HepG2 (cell line): ENCODE data around the gene PCDHGA1. TPM values are rescaled to one million over a fixed set of nuclear protein-coding genes. Genes with fewer than 3 reads are reported as not detected.

ENCODE experiments used
- ATM ChIP-seq: fragments of 450-650 bp; IDR thresholded peaks from 2 replicates; pipeline ENCODE4 v1.7.1; 2017; ENCODE audit warnings: mild to moderate bottlenecking, borderline replicate concordance
- BCLAF1 ChIP-seq: fragments of 450-650 bp; IDR thresholded peaks from 2 replicates; pipeline ENCODE4 v1.6.1; 2017; ENCODE audit warnings: mild to moderate bottlenecking
- CEBPB ChIP-seq: IDR thresholded peaks from 2 replicates; pipeline ENCODE4 v1.6.1; 2011; ENCODE audit warnings: low read depth, low read length, improper control_type of control experiment, borderline replicate concordance
- JUND ChIP-seq: sonication (generic); formaldehyde crosslinking; IDR thresholded peaks from 2 replicates; pipeline ENCODE4 v1.8.0; 2022; ENCODE audit warnings: mild to moderate bottlenecking, missing genetic modification reagents
- NFYB ChIP-seq: sonication (generic); formaldehyde crosslinking; IDR thresholded peaks from 2 replicates; pipeline ENCODE4 v1.4.0; 2020; ENCODE audit warnings: missing genetic modification reagents
- SATB2 ChIP-seq: sonication (generic); formaldehyde crosslinking; IDR thresholded peaks from 2 replicates; pipeline ENCODE4 v1.5.0; 2020; ENCODE audit warnings: missing genetic modification reagents
- ZFP1 ChIP-seq: IDR thresholded peaks from 2 replicates; pipeline ENCODE4 v1.6.1; 2016
- ZFP41 ChIP-seq: sonication (generic); formaldehyde crosslinking; IDR thresholded peaks from 2 replicates; pipeline ENCODE4 v1.4.0; 2020; ENCODE audit warnings: mild to moderate bottlenecking, missing genetic modification reagents, borderline replicate concordance
- ZNF280D ChIP-seq: sonication (generic); formaldehyde crosslinking; IDR thresholded peaks from 2 replicates; pipeline ENCODE4 v1.5.1; 2020; ENCODE audit warnings: mild to moderate bottlenecking, missing genetic modification reagents
- ZNF331 ChIP-seq: sonication (generic); formaldehyde crosslinking; IDR thresholded peaks from 2 replicates; pipeline ENCODE4 v1.4.0; 2020; ENCODE audit warnings: missing genetic modification reagents
- ZNF550 ChIP-seq: sonication (generic); formaldehyde crosslinking; IDR thresholded peaks from 2 replicates; pipeline ENCODE4 v1.4.0; 2020; ENCODE audit warnings: mild to moderate bottlenecking, missing genetic modification reagents, borderline replicate concordance
- ZSCAN21 ChIP-seq: sonication (generic); formaldehyde crosslinking; IDR thresholded peaks from 2 replicates; pipeline ENCODE4 v1.8.0; 2022; ENCODE audit warnings: mild to moderate bottlenecking, missing genetic modification reagents, moderate library complexity, borderline replicate concordance
- polyA plus RNA-seq, 8 experiments: library from polyadenylated mRNA; depleted of rRNA in 3 of 8; stranded (reverse) in 7 of 8; unstranded in 1 of 8; fragments of >200 nt; fragmentation: Illumina TruSeq in 4 of 8; extraction: Trizol in 4 of 8; gene quantifications; 2 replicates each; pipeline versions ENCODE4 v1.2.1 to v1.2.3, GENCODE V29; 2011 to 2016; ENCODE audit warnings: low read depth in 4 of 8, missing spikeins in 1 of 8, mixed read lengths in 1 of 8; ENCODE audit not compliant: insufficient read depth in 1 of 8
- total RNA-seq, 5 experiments: library from RNA; depleted of rRNA; stranded (reverse); fragments of >200 nt; fragmentation: Illumina TruSeq; extraction: Trizol; gene quantifications; 2 replicates each; pipeline ENCODE4 v1.2.3, GENCODE V29; 2016; ENCODE audit warnings: low read depth in 1 of 5
- TF ChIP-seq, protein P1 (sequence below): sonication (generic); formaldehyde crosslinking; IDR thresholded peaks from 2 replicates; pipeline ENCODE4 v1.4.0; 2020; ENCODE audit warnings: missing genetic modification reagents, mild to moderate bottlenecking, borderline replicate concordance
- TF ChIP-seq, protein P2 (sequence below): sonication (generic); formaldehyde crosslinking; IDR thresholded peaks from 2 replicates; pipeline ENCODE4 v1.5.0; 2020; ENCODE audit warnings: missing genetic modification reagents
- TF ChIP-seq, protein P3 (sequence below): sonication (generic); formaldehyde crosslinking; IDR thresholded peaks from 2 replicates; pipeline ENCODE4 v1.4.0; 2020; ENCODE audit warnings: missing genetic modification reagents, borderline replicate concordance

The PCDHGA1 gene
- total and polyA plus RNA-seq, 2 of the 13 experiments (the other 11 are each of a cell fraction or from before 2014, with no cell fraction given) = 0.31 to 0.40 TPM

DNA sequence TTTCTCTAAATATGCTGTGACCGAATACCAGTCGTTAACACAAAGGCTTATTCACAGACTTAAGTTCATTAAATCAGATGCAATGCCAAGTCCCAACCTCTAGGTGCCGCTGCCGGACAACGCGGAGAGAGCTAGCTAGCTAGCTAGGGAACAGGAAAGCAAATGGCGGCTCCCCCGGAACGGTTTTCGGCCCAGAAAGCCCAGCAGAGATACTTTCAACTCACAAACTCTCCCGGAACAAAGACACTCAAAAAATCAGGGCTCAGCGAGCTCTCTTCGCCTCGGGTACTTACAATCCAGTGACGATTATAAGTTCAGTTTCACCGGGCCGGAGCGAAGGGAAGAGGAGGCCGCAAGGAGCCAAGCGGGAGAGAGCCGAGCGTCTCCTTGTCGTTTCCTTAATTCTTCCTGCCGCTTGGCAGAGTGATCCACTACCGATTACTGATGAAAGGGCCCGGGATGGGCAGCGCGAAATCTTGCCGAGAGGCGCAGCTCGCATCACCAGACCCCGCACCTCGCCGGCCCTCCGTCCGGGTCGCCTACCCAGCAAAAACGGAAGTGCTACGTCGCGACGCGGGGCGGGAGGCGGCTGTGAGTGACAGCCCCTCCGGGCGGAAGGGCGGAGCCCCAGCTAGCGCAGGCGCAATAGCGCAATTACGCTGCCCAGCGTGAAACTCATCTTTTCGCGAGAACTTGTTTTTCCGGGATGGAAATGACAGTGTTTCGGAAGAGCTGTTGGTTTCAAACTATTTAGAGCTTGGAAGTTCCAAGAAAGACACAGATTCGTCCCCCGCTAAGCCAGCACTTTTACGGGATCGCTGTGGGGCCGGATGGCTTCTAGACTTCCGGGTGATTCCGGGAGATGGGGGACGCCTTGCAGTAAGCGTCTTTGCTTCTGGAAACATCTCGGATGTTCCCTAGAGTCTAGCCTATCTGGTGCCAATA lies 9.8 kb upstream of the PCDHGA1 start, which contains the start of gene TAF7 (continued):
- TF ChIP-seq ZFP1 (CRISPR knock-in tag) (no peak), CEBPB (no peak), SATB2 (no peak), JUND (no peak), NFYB (CRISPR knock-in tag) (no peak), ATM (no peak), ZNF280D (peak; percentile 98), BCLAF1 (no peak), ZFP41 (CRISPR knock-in tag) (no peak), ZNF550 (CRISPR knock-in tag) (0 out of 2 replicates have a peak, but pooled peaks have one; percentile 15), ZNF331 (CRISPR knock-in tag) (peak; percentile 71), ZSCAN21 (CRISPR knock-in tag) (no peak)
- TF ChIP-seq, protein P1, sequence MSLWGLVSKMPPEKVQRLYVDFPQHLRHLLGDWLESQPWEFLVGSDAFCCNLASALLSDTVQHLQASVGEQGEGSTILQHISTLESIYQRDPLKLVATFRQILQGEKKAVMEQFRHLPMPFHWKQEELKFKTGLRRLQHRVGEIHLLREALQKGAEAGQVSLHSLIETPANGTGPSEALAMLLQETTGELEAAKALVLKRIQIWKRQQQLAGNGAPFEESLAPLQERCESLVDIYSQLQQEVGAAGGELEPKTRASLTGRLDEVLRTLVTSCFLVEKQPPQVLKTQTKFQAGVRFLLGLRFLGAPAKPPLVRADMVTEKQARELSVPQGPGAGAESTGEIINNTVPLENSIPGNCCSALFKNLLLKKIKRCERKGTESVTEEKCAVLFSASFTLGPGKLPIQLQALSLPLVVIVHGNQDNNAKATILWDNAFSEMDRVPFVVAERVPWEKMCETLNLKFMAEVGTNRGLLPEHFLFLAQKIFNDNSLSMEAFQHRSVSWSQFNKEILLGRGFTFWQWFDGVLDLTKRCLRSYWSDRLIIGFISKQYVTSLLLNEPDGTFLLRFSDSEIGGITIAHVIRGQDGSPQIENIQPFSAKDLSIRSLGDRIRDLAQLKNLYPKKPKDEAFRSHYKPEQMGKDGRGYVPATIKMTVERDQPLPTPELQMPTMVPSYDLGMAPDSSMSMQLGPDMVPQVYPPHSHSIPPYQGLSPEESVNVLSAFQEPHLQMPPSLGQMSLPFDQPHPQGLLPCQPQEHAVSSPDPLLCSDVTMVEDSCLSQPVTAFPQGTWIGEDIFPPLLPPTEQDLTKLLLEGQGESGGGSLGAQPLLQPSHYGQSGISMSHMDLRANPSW (CRISPR knock-in tag) = 0 out of 2 replicates have a peak, but pooled peaks have one; percentile 13
- TF ChIP-seq, protein P2, sequence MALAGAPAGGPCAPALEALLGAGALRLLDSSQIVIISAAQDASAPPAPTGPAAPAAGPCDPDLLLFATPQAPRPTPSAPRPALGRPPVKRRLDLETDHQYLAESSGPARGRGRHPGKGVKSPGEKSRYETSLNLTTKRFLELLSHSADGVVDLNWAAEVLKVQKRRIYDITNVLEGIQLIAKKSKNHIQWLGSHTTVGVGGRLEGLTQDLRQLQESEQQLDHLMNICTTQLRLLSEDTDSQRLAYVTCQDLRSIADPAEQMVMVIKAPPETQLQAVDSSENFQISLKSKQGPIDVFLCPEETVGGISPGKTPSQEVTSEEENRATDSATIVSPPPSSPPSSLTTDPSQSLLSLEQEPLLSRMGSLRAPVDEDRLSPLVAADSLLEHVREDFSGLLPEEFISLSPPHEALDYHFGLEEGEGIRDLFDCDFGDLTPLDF = no peak
- TF ChIP-seq, protein P3, sequence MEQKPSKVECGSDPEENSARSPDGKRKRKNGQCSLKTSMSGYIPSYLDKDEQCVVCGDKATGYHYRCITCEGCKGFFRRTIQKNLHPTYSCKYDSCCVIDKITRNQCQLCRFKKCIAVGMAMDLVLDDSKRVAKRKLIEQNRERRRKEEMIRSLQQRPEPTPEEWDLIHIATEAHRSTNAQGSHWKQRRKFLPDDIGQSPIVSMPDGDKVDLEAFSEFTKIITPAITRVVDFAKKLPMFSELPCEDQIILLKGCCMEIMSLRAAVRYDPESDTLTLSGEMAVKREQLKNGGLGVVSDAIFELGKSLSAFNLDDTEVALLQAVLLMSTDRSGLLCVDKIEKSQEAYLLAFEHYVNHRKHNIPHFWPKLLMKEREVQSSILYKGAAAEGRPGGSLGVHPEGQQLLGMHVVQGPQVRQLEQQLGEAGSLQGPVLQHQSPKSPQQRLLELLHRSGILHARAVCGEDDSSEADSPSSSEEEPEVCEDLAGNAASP (CRISPR knock-in tag) = 0 out of 2 replicates have a peak, but pooled peaks have one; percentile 11
